GM21619 (cell line): ENCODE data around the gene GPBP1.

Source experiments
- ATAC-seq: cut with Tn5 transposase; IDR thresholded peaks from one replicate; pipeline ENCODE4 v1.9.1; 2021; ENCODE audit not compliant: unreplicated experiment

GPBP1 gene

GRCh38 chr5:57209316-57210040 is 35.6 kb downstream of the GPBP1 start:
- no peak for ATAC-seq

DNA sequence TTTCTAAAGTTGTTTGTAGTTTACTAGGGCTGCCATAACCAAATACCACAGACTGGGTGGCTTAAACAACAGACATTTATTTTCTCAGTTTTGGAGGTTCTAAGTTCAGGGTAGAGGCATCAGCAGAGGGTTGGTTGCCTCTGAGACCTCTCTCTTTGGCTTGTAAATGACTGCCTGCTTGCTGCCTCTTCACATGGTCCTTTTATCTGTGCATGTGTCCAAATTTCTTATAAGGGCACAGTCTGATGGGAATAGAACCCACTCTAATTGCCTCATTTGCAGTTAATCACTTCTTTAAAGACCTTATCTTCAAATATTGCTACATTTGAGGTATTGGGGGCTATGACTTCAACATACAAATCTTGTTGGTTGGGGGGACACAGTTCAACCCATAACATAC is 36.8 kb downstream of the GPBP1 start:
- no peak for ATAC-seq

- no peak for ATAC-seq
Observed at GRCh38 chr5:57211039-57211438, 37.2 kb downstream of the GPBP1 start.

DNA sequence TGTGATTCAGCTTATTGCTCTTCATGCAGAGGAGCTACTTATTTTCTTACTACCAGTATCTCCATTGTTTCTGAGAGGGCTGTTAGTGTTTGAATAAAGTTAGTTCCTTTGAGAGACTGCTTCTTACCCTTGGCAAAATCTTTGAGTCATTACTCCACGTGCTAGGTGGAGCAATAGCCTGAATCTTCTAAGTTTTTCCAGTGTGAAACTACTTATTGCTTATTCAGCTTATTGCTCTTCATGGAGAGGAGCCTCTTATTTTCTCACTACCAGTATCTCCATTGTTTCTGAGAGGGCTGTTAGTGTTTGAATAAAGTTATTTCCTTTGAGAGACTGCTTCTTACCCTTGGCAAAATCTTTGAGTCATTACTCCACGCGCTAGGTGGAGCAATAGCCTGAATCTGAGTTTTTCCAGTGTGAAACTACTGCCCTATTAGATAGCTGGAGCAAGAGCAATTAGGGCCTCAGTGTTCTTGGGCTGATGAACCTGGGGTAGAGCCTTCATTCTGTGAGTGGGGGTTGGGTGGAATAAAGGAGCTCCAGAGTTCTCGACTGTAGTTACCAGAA is 41.9 kb downstream of the GPBP1 start:
- no peak for ATAC-seq

DNA sequence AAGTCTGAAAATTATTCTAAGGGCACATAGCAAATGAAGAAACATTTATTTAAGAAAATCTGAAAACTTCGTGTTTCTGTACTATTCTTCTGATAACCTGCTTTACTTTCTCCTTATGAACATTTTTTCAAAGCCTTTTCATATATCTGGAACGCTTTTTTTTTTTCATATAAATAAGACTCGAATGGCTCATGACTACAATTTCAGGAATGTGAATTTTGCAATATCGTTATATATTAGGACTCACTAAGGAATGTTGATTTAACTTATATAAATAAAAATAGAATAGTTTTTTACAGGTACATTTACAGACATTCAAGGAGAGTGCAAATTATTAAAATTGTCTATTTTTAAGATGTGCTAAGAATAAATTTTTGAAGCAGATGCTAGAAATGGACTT is 42.9 kb downstream of the GPBP1 start:
- no peak for ATAC-seq

DNA sequence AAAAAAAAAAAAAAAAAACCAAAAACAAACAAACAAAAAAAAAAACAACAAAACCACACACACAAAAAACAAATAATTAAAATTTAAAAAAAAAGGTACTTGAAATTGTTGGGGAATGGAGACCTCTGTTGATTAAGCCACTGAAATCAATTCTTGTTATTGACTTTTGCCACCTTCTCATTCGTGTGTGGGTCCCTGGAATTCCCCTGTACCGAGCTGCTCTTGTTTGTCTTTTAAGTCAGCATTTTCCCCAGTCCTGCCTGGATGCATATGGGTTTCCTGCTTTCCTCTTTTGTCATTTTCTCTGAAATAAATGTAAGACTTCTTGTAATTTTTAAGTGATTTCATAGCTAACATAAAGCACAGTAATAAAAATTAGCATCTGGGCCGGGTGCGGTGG is 45.5 kb downstream of the GPBP1 start:
- ATAC-seq, result no peak

GRCh38 chr5:57221049-57221568 is 47.2 kb downstream of the GPBP1 start:
- ATAC-seq, result no peak

DNA sequence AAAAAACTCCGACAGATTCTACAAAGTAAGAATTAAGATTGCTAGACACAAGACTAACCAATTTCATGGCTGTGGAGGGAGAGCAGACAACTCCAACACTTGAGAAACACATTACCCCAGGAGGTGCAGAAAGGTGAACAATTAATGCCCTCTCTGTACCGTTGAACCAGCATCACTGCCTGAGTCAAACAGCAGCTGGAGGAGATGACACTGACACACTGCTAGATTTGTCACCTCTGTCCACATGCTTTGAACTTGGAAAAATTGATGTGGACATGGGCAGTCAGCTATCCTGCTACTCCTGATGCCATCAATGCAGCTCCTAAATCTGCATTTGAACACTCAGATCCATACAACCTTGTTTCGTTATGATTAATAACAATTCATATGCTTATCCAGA is 51.7 kb downstream of the GPBP1 start:
- ATAC-seq, result no peak

DNA sequence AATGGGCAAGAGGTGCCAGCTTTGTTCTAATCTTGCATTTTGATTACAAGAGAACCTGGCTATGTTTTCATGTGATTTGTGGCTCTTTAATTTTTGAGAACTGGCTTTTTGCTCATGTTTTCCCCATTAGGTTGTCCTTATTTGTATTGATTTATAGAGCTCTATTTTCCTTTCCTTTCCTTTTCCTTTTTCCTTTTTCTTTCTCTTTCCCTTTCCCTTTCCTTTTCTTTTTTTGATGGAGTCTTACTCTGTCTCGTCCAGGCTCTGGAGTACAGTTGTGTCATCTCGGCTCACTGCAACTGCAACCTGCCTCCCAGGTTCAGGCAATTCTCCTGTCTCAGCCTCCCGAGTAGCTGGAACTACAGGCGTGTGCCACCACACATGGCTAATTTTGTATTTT is 55.5 kb downstream of the GPBP1 start:
- no peak for ATAC-seq

DNA sequence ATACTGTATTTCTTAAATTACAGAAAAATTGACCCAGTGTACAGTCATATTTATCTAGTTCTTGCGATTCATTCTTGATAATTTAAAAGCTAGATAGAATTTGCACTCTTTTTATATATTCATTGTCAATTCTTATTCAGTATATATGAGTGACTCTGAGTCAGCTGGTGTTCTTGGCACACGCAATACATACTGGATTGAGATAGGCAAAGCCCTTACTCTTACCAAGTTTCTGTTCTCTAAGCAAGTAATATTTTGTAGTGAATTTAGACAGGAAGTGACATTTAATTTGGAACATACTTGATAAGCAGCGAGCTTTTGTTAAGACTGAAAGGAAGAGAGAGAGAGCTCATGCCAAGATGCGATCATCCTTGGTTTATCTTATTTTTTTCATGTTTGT is 57.7 kb downstream of the GPBP1 start:
- ATAC-seq, result no peak

DNA sequence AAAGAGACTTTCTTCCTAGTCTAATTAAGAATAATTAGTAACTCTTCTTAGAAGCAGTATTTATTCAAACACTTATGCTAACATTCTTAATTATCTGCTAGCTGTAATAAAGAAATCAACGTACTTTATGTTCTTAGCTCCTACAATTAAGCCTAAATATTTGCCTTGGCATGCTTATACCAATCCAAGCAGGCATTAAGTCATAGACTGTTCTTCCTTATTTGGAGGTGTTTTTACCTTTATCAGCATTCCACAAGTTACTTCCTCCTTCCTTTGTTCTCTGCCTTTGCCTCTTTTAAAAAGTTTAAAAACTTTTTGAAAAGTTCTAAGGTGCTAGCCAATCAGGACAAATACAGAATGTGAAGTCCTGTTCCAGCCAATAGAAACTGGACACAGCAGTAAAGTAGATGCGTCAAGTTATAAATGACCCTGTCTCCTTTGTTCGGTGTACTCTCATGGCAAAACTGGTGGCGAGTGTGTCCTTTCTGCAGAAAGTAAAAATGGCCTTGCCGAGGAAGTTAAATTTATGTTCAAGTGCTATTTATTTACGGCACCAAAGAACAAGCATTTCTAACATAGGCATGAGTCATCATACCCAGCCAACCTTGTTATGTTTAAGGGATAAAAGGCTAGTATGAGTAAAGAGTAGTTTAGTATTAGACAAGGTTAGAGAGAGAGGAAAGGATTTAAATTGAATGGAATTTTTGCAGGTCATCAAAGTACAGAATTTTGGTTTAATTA is 58.6 kb downstream of the GPBP1 start:
- ATAC-seq, result no peak

DNA sequence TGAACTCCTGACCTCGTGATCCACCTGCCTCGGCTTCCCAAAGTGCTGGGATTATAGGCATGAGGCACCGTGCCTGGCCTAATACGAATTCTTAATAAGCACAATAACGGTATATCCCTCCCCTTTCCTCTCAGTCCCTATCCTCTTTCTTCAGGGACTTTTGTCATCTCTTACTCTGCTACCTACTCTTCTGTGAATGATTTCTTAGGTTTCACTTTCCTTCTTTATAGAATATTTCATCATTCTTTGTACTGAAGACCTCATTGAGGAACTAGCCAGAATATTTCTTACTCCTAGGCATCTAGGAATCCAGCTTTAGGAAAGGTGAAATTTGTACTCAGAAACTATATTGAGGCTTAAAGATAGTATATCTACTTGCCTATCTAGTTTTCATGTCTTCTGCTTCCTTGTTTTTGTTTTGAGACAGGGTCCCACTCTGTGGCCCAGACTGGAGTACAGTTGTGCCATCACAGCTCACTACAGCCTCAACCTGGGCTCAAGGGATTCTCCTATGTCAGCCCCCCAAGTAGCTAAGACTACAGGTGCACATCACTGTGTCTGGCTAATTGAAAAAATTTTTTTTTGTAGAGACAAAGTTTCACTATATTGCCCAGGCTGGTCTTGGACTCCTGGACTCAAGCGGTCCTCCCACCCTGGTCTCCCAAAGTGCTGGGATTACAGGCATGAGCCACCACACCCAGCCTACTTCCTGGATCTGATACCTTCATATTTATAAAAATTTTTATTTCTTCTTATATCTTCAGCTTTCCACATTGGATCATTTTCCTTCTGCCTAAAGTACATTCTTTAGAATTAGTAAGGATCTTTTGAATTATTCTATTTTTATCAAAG is 69.7 kb downstream of the GPBP1 start:
- peak; percentile 80 for ATAC-seq

- no peak for ATAC-seq
Observed at GRCh38 chr5:57244331-57244730, 70.5 kb downstream of the GPBP1 start.

GRCh38 chr5:57246426-57246825 is 72.6 kb downstream of the GPBP1 start:
- ATAC-seq, result no peak

- ATAC-seq, result no peak
Observed at GRCh38 chr5:57247765-57248164, 73.9 kb downstream of the GPBP1 start.

GRCh38 chr5:57249265-57249874 is 75.5 kb downstream of the GPBP1 start:
- no peak for ATAC-seq

- no peak for ATAC-seq
Observed at GRCh38 chr5:57258052-57258451, 84.2 kb downstream of the GPBP1 start.

DNA sequence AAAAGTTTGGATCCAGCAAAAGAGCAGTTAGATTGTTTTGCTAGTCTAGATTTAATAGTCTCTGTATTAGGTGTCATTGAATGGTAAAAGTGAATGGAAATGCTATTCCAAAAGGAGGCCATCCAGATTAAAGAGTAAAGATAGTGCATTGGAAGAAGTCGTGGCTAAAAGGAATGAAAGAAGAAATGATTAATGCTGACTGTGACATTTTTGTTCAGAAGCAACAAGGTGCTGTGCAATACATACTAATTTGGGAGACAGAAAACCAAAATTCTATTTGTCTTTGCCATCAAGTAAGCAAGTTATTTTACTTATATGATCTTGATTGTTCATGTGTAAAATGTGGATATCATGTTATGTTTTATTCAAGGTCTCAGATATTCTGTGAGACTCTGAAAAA is 85.1 kb downstream of the GPBP1 start:
- no peak for ATAC-seq

DNA sequence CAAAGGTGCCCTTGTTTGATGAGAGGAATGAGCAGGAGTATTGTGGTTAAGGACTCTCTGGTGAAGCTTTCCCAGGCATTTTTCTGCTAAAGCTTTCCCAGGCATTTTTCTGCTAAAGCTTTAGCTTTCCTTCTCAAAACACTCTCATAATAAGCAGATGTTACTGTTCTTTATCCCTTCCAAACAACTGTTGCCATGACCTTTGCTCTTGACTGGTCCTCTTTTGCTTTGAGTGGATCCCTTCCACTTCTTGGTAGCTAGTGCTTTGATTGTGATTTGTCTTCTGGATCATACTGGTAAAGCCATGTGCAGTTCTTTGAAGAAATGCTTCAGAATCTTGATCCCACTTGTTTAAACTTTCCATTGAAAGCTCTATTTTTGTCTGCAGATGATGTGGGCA is 85.8 kb downstream of the GPBP1 start:
- ATAC-seq, result no peak

DNA sequence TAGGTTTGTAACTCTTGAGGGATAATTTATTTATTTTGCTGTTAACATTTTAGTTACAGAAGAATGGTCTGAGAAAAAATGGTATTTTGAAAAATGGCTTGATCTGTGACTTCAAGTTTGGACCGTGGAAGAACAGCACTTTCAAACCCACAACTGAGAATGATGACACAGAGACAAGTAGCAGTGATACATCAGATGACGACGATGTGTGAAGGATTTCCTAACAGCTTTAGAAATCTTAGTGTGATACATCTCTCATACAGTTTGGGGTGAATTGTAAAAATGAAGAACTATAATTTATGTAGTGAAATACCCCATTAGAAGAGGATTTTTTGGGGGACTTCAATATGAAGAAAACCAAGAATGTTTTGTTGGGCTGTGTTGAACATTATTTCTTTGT is 88.7 kb downstream of the GPBP1 start:
- ATAC-seq, result no peak

DNA sequence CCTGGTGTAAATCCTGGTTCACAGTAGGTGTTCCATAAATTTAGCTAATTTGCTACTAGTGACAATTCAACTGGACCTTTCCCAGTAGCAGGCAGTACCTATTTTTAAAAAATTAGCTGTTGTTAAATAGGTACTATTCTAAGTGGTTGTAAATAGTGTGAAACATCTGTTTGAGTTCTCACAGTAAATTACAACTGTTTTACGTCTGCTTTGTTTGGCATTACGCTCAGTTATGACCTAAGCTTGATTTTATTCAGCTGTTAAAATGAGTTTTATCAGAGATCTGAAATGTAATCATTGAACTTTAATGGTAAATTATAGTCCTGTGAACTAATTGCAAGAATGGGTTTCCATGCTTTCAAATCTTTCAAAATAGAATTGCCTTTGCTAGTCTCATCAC is 93.9 kb downstream of the GPBP1 start:
- no peak for ATAC-seq
